Measurements from ENCODE around the gene GOLGA6L2. TPM values are rescaled to one million over a fixed set of nuclear protein-coding genes. Genes with fewer than 3 reads are reported as not detected.
"Not testable (repeated sequence)": the region's sequence is repeated elsewhere in the genome, so short reads cannot be mapped to it uniquely, and the experiment has no call there.

GOLGA6L2 gene
- total RNA-seq, 2 experiments from 2014 or later = not detected

GRCh38 chr15:23441204-23441603, 5.8 kb downstream of the GOLGA6L2 start:
- Mint-ChIP-seq H3K9me3 (ENCODE audit: low read depth) (no peaks in the 10 kb centered on the region), H3K36me3 (no peaks in the 10 kb centered on the region), H3K27me3 (no peaks in the 10 kb centered on the region), H3K4me1 (no peaks in the 10 kb centered on the region), H3K27ac (no peak overlapping the region), H3K4me3 (no peak overlapping the region)
- CTCF ChIA-PET = no interaction called here
- DNase-seq (no peak), ATAC-seq (no peak)

GRCh38 chr15:23440596-23440995, 6.4 kb downstream of the GOLGA6L2 start:
- DNase-seq = no peak
- H3K9me3 Mint-ChIP-seq (ENCODE audit: low read depth) = no peaks in the 10 kb centered on the region
- ATAC-seq = no peak
- no peak overlapping the region for H3K27ac Mint-ChIP-seq
- H3K27me3 Mint-ChIP-seq = no peaks in the 10 kb centered on the region
- H3K4me3 Mint-ChIP-seq = no peak overlapping the region
- H3K36me3 Mint-ChIP-seq = no peaks in the 10 kb centered on the region
- H3K4me1 Mint-ChIP-seq = no peaks in the 10 kb centered on the region
- CTCF ChIA-PET = no interaction called here

GRCh38 chr15:23439513-23439912, 7.5 kb downstream of the GOLGA6L2 start:
- Mint-ChIP-seq H3K4me1 (no peaks in the 10 kb centered on the region), H3K9me3 (ENCODE audit: low read depth) (no peaks in the 10 kb centered on the region), H3K36me3 (no peaks in the 10 kb centered on the region), H3K27ac (no peak overlapping the region), H3K4me3 (no peak overlapping the region), H3K27me3 (no peaks in the 10 kb centered on the region)
- CTCF ChIA-PET = no interaction called here
- ATAC-seq = no peak
- no peak for DNase-seq

GRCh38 chr15:23438816-23439466, 8.1 kb downstream of the GOLGA6L2 start:
- H3K4me3 Mint-ChIP-seq = no peak overlapping the region
- DNase-seq (no peak), ATAC-seq (no peak)
- no peaks in the 10 kb centered on the region for H3K4me1 Mint-ChIP-seq
- H3K27me3 Mint-ChIP-seq = no peaks in the 10 kb centered on the region
- H3K9me3 Mint-ChIP-seq (ENCODE audit: low read depth) = no peaks in the 10 kb centered on the region
- H3K27ac Mint-ChIP-seq = no peak overlapping the region
- no peaks in the 10 kb centered on the region for H3K36me3 Mint-ChIP-seq
- CTCF ChIA-PET = interaction anchor here (0.7 kb wide), 1 partner anchor 454 kb away, joined by 3 read pairs; no protein-coding TSS in a partner anchor

- Mint-ChIP-seq H3K36me3 (no peaks in the 10 kb centered on the region), H3K4me3 (no peak overlapping the region), H3K9me3 (ENCODE audit: low read depth) (no peaks in the 10 kb centered on the region), H3K27me3 (no peaks in the 10 kb centered on the region), H3K4me1 (no peaks in the 10 kb centered on the region), H3K27ac (no peak overlapping the region)
- ATAC-seq = no peak
- DNase-seq = no peak
- CTCF ChIA-PET = no interaction called here
Measured at GRCh38 chr15:23437673-23438072, 9.4 kb downstream of the GOLGA6L2 start.

GRCh38 chr15:23437146-23437545, 9.9 kb downstream of the GOLGA6L2 start:
- CTCF ChIA-PET = no interaction called here
- Mint-ChIP-seq H3K4me3 (no peak overlapping the region), H3K27me3 (no peaks in the 10 kb centered on the region), H3K27ac (no peak overlapping the region), H3K9me3 (ENCODE audit: low read depth) (no peaks in the 10 kb centered on the region), H3K36me3 (no peaks in the 10 kb centered on the region), H3K4me1 (no peaks in the 10 kb centered on the region)
- ATAC-seq (no peak), DNase-seq (no peak)

- Mint-ChIP-seq H3K27ac (no peak overlapping the region), H3K36me3 (no peaks in the 10 kb centered on the region), H3K27me3 (no peaks in the 10 kb centered on the region), H3K4me1 (no peaks in the 10 kb centered on the region), H3K9me3 (ENCODE audit: low read depth) (no peaks in the 10 kb centered on the region), H3K4me3 (no peak overlapping the region)
- DNase-seq = no peak
- CTCF ChIA-PET = no interaction called here
- ATAC-seq = no peak
Measured at GRCh38 chr15:23436421-23436820, 10.6 kb downstream of the GOLGA6L2 start.

- DNase-seq; H3K9me3 Mint-ChIP-seq (ENCODE audit: low read depth); H3K36me3 Mint-ChIP-seq; H3K4me1 Mint-ChIP-seq; H3K27me3 Mint-ChIP-seq; H3K27ac Mint-ChIP-seq; ATAC-seq; H3K4me3 Mint-ChIP-seq; CTCF ChIA-PET: not testable (repeated sequence)
Measured at GRCh38 chr15:23434699-23435098, 12.3 kb downstream of the GOLGA6L2 start.

- H3K9me3 Mint-ChIP-seq (ENCODE audit: low read depth); H3K27me3 Mint-ChIP-seq; H3K4me1 Mint-ChIP-seq; H3K27ac Mint-ChIP-seq; DNase-seq; H3K36me3 Mint-ChIP-seq; CTCF ChIA-PET; ATAC-seq; H3K4me3 Mint-ChIP-seq: not testable (repeated sequence)
Measured at GRCh38 chr15:23425327-23425726, 21.7 kb downstream of the GOLGA6L2 start.

GRCh38 chr15:23424111-23424904, 22.7 kb downstream of the GOLGA6L2 start:
- CTCF ChIA-PET = no interaction called here
- ATAC-seq (no peak), DNase-seq (no peak)
- Mint-ChIP-seq H3K27me3 (no peaks in the 10 kb centered on the region), H3K27ac (no peak overlapping the region), H3K9me3 (ENCODE audit: low read depth) (no peaks in the 10 kb centered on the region), H3K36me3 (no peaks in the 10 kb centered on the region), H3K4me3 (no peak overlapping the region), H3K4me1 (no peaks in the 10 kb centered on the region)

GRCh38 chr15:23422946-23423708, 23.9 kb downstream of the GOLGA6L2 start:
- Mint-ChIP-seq H3K4me1 (no peaks in the 10 kb centered on the region), H3K9me3 (ENCODE audit: low read depth) (no peaks in the 10 kb centered on the region), H3K27ac (no peak overlapping the region), H3K27me3 (no peaks in the 10 kb centered on the region), H3K36me3 (no peaks in the 10 kb centered on the region), H3K4me3 (no peak overlapping the region)
- CTCF ChIA-PET = no interaction called here
- ATAC-seq (no peak), DNase-seq (no peak)

- Mint-ChIP-seq H3K27me3 (no peaks in the 10 kb centered on the region), H3K4me3 (no peak overlapping the region), H3K9me3 (ENCODE audit: low read depth) (peaks cover under 1% of the 10 kb centered on the region), H3K36me3 (no peaks in the 10 kb centered on the region), H3K4me1 (no peaks in the 10 kb centered on the region), H3K27ac (no peak overlapping the region)
- CTCF ChIA-PET = no interaction called here
- ATAC-seq = no peak
- no peak for DNase-seq
Measured at GRCh38 chr15:23422099-23422945, 24.7 kb downstream of the GOLGA6L2 start.

Data from activated CD8-positive, alpha-beta memory T cell treated with anti-CD3 and anti-CD28 coated beads, Interleukin-2, amount 10 ng/mL, durations not matched to agents 7 days and 5 days (primary cell).